ENCODE measurements around the gene EPHB1.

Gene EPHB1

GRCh38 chr3:134791992-134792391 is 3.1 kb upstream of the EPHB1 start:
- no peaks in the 10 kb centered on the region for H3K9me3 ChIP-seq (ENCODE audit: low read depth, low read length)
- TF ChIP-seq EZH2 (IDR thresholded peaks at IDR 0.05) (no peak), FOXP2 (optimal IDR thresholded peaks at IDR 0.05; ENCODE audit: control extremely low read depth, extremely low read length, insufficient read depth) (no peak), POLR2AphosphoS5 (IDR thresholded peaks at IDR 0.05; ENCODE audit: borderline replicate concordance, low read depth, low read length) (no peak)
- H3K9ac ChIP-seq (ENCODE audit: insufficient read length) = no peak overlapping the region
- no peak overlapping the region for H3K27ac ChIP-seq
- no peak for DNase-seq (ENCODE audit: low read depth, low spot score)
- H3K4me3 ChIP-seq = no peak overlapping the region
- no peaks in the 10 kb centered on the region for H3K36me3 ChIP-seq (ENCODE audit: insufficient read depth, low read length)

GRCh38 chr3:134792700-134793099 is 2.4 kb upstream of the EPHB1 start:
- Histone ChIP-seq H3K9ac (ENCODE audit: insufficient read length) (no peak overlapping the region), H3K36me3 (ENCODE audit: insufficient read depth, low read length) (no peaks in the 10 kb centered on the region), H3K9me3 (ENCODE audit: low read depth, low read length) (no peaks in the 10 kb centered on the region), H3K27ac (no peak overlapping the region), H3K4me3 (no peak overlapping the region)
- no peak for TF ChIP-seq EZH2 (IDR thresholded peaks at IDR 0.05)
- no peak for TF ChIP-seq FOXP2 (optimal IDR thresholded peaks at IDR 0.05; ENCODE audit: control extremely low read depth, extremely low read length, insufficient read depth)
- no peak for TF ChIP-seq POLR2AphosphoS5 (IDR thresholded peaks at IDR 0.05; ENCODE audit: borderline replicate concordance, low read depth, low read length)
- no peak for DNase-seq (ENCODE audit: low read depth, low spot score)

- Histone ChIP-seq H3K9me3 (ENCODE audit: low read depth, low read length) (no peaks in the 10 kb centered on the region), H3K4me3 (no peak overlapping the region), H3K36me3 (ENCODE audit: insufficient read depth, low read length) (no peaks in the 10 kb centered on the region), H3K9ac (ENCODE audit: insufficient read length) (no peak overlapping the region), H3K27ac (no peak overlapping the region)
- DNase-seq (ENCODE audit: low read depth, low spot score) = no peak
- TF ChIP-seq FOXP2 (optimal IDR thresholded peaks at IDR 0.05; ENCODE audit: control extremely low read depth, extremely low read length, insufficient read depth) = no peak
- no peak for TF ChIP-seq EZH2 (IDR thresholded peaks at IDR 0.05)
- TF ChIP-seq POLR2AphosphoS5 (IDR thresholded peaks at IDR 0.05; ENCODE audit: borderline replicate concordance, low read depth, low read length) = no peak
These were observed 1.5 kb upstream of the EPHB1 start for GRCh38 chr3:134793562-134793961.

- Histone ChIP-seq H3K4me3 (no peak overlapping the region), H3K9ac (ENCODE audit: insufficient read length) (no peak overlapping the region), H3K9me3 (ENCODE audit: low read depth, low read length) (no peaks in the 10 kb centered on the region), H3K27ac (no peak overlapping the region), H3K36me3 (ENCODE audit: insufficient read depth, low read length) (no peaks in the 10 kb centered on the region)
- no peak for DNase-seq (ENCODE audit: low read depth, low spot score)
- no peak for TF ChIP-seq POLR2AphosphoS5 (IDR thresholded peaks at IDR 0.05; ENCODE audit: borderline replicate concordance, low read depth, low read length)
- no peak for TF ChIP-seq EZH2 (IDR thresholded peaks at IDR 0.05)
- no peak for TF ChIP-seq FOXP2 (optimal IDR thresholded peaks at IDR 0.05; ENCODE audit: control extremely low read depth, extremely low read length, insufficient read depth)
These were observed 737 bp upstream of the EPHB1 start for GRCh38 chr3:134794323-134794722.

GRCh38 chr3:134795746-134796280 is 753 bp downstream of the EPHB1 start:
- TF ChIP-seq EZH2 (IDR thresholded peaks at IDR 0.05) (no peak), FOXP2 (optimal IDR thresholded peaks at IDR 0.05; ENCODE audit: control extremely low read depth, extremely low read length, insufficient read depth) (no peak), POLR2AphosphoS5 (IDR thresholded peaks at IDR 0.05; ENCODE audit: borderline replicate concordance, low read depth, low read length) (no peak)
- H3K9ac ChIP-seq (ENCODE audit: insufficient read length) = peak overlapping the region; percentile 52
- H3K9me3 ChIP-seq (ENCODE audit: low read depth, low read length) = no peaks in the 10 kb centered on the region
- no peak overlapping the region for H3K27ac ChIP-seq
- DNase-seq (ENCODE audit: low read depth, low spot score) = no peak
- H3K4me3 ChIP-seq = peak overlapping the region; percentile 83
- no peaks in the 10 kb centered on the region for H3K36me3 ChIP-seq (ENCODE audit: insufficient read depth, low read length)

GRCh38 chr3:134796281-134797056 is 1.4 kb downstream of the EPHB1 start:
- no peak overlapping the region for H3K27ac ChIP-seq
- H3K9me3 ChIP-seq (ENCODE audit: low read depth, low read length) = no peaks in the 10 kb centered on the region
- no peak for DNase-seq (ENCODE audit: low read depth, low spot score)
- H3K9ac ChIP-seq (ENCODE audit: insufficient read length) = no peak overlapping the region
- no peaks in the 10 kb centered on the region for H3K36me3 ChIP-seq (ENCODE audit: insufficient read depth, low read length)
- TF ChIP-seq FOXP2 (optimal IDR thresholded peaks at IDR 0.05; ENCODE audit: control extremely low read depth, extremely low read length, insufficient read depth) (no peak), POLR2AphosphoS5 (IDR thresholded peaks at IDR 0.05; ENCODE audit: borderline replicate concordance, low read depth, low read length) (no peak), EZH2 (IDR thresholded peaks at IDR 0.05) (no peak)
- peak overlapping the region; percentile 83 for H3K4me3 ChIP-seq

- no peak for DNase-seq (ENCODE audit: low read depth, low spot score)
- Histone ChIP-seq H3K9ac (ENCODE audit: insufficient read length) (no peak overlapping the region), H3K27ac (no peak overlapping the region), H3K4me3 (peak overlapping the region; percentile 83), H3K36me3 (ENCODE audit: insufficient read depth, low read length) (no peaks in the 10 kb centered on the region), H3K9me3 (ENCODE audit: low read depth, low read length) (no peaks in the 10 kb centered on the region)
- no peak for TF ChIP-seq EZH2 (IDR thresholded peaks at IDR 0.05)
- no peak for TF ChIP-seq FOXP2 (optimal IDR thresholded peaks at IDR 0.05; ENCODE audit: control extremely low read depth, extremely low read length, insufficient read depth)
- no peak for TF ChIP-seq POLR2AphosphoS5 (IDR thresholded peaks at IDR 0.05; ENCODE audit: borderline replicate concordance, low read depth, low read length)
These were observed 2.1 kb downstream of the EPHB1 start for GRCh38 chr3:134797057-134797740.

GRCh38 chr3:134797741-134798451 is 2.8 kb downstream of the EPHB1 start:
- DNase-seq (ENCODE audit: low read depth, low spot score) = no peak
- TF ChIP-seq EZH2 (IDR thresholded peaks at IDR 0.05) (no peak), POLR2AphosphoS5 (IDR thresholded peaks at IDR 0.05; ENCODE audit: borderline replicate concordance, low read depth, low read length) (no peak), FOXP2 (optimal IDR thresholded peaks at IDR 0.05; ENCODE audit: control extremely low read depth, extremely low read length, insufficient read depth) (no peak)
- Histone ChIP-seq H3K27ac (no peak overlapping the region), H3K4me3 (no peak overlapping the region), H3K9ac (ENCODE audit: insufficient read length) (no peak overlapping the region), H3K36me3 (ENCODE audit: insufficient read depth, low read length) (no peaks in the 10 kb centered on the region), H3K9me3 (ENCODE audit: low read depth, low read length) (no peaks in the 10 kb centered on the region)
